OCI-LY1 (cell line): Measurements from ENCODE around the gene TMEM213.

Experiments used
- CTCF ChIP-seq: fragments of 200-600 bp; sonication (generic), shearing (Covaris generic); IDR thresholded peaks from 2 replicates; pipeline ENCODE4 v1.5.1; 2017; ENCODE audit warnings: mild to moderate bottlenecking, antibody characterized with exemption, low read length, moderate library complexity, mixed read lengths
- EZH2 ChIP-seq: fragments of 200-600 bp; sonication (generic), shearing (Covaris generic); IDR thresholded peaks from 2 replicates; pipeline ENCODE4 v1.8.0; 2017; ENCODE audit warnings: borderline replicate concordance, mixed run types, mild to moderate bottlenecking, antibody characterized with exemption, low read length, moderate library complexity, mixed read lengths

- TF ChIP-seq CTCF (no peak), EZH2 (no peak)
Measured at GRCh38 chr7:138750901-138751464, 46.8 kb upstream of the TMEM213 start.
